Fibroblast of lung (primary cell): ENCODE measurements around the gene TACSTD2. TPM values are rescaled to one million over a fixed set of nuclear protein-coding genes. Genes with fewer than 3 reads are reported as not detected.

Source experiments
- DNase-seq, 2 donors: peaks; one replicate each; pipeline versions ENCODE4 v3.0.0 to v3.0.0-alpha.2; 2010; ENCODE audit warnings: low read depth in 2 of 2
- H2AFZ ChIP-seq: 2 replicates; pipeline ENCODE4 v1.5.1; 2012; ENCODE audit warnings: low read length, control low read depth, inconsistent platforms
- H3K27ac ChIP-seq: 2 replicates; pipeline ENCODE4 v1.5.1; 2011; ENCODE audit warnings: low read length, control low read depth; ENCODE audit not compliant: insufficient read depth
- H3K27me3 ChIP-seq: 2 replicates; pipeline ENCODE4 v1.5.1; 2011; ENCODE audit warnings: mild to moderate bottlenecking, low read length; ENCODE audit not compliant: control insufficient read depth, insufficient read depth
- H3K36me3 ChIP-seq: 2 replicates; pipeline ENCODE4 v1.5.1; 2011; ENCODE audit warnings: low read length; ENCODE audit not compliant: control insufficient read depth, insufficient read depth
- H3K4me1 ChIP-seq: 2 replicates; pipeline ENCODE4 v1.5.1; 2011; ENCODE audit warnings: low read length; ENCODE audit not compliant: control insufficient read depth, insufficient read depth; ENCODE audit errors: extremely low read depth
- H3K4me2 ChIP-seq: 2 replicates; pipeline ENCODE4 v1.5.1; 2011; ENCODE audit warnings: low read length, control low read depth; ENCODE audit not compliant: insufficient read depth; ENCODE audit errors: extremely low read depth
- H3K4me3 ChIP-seq, 4 experiments: fragments of 200-600 bp in 1 of 4; sonication (generic) in 1 of 4; replicated peaks in 1 of 4; 2 replicates each; pipeline ENCODE4 v1.5.1; 2011 to 2016; ENCODE audit warnings: low read length in 4 of 4, low read depth in 3 of 4, mild to moderate bottlenecking in 3 of 4, control low read depth in 2 of 4, inconsistent platforms in 1 of 4, mixed read lengths in 1 of 4; ENCODE audit not compliant: insufficient read depth in 1 of 4; ENCODE audit errors: control extremely low read depth in 1 of 4
- H3K79me2 ChIP-seq: 2 replicates; pipeline ENCODE4 v1.5.1; 2012; ENCODE audit warnings: mild to moderate bottlenecking, low read length, inconsistent platforms; ENCODE audit not compliant: control insufficient read depth, insufficient read depth
- H3K9ac ChIP-seq: 2 replicates; pipeline ENCODE4 v1.5.1; 2011; ENCODE audit warnings: mild to moderate bottlenecking, low read length, control low read depth; ENCODE audit not compliant: insufficient read depth
- H3K9me3 ChIP-seq: 2 replicates; pipeline ENCODE4 v1.5.1; 2012; ENCODE audit warnings: low read depth, low read length; ENCODE audit not compliant: control insufficient read depth, insufficient read depth
- H4K20me1 ChIP-seq: 2 replicates; pipeline ENCODE4 v1.5.1; 2011; ENCODE audit warnings: low read length; ENCODE audit not compliant: control insufficient read depth, insufficient read depth; ENCODE audit errors: extremely low read depth
- EZH2 ChIP-seq: IDR thresholded peaks from 2 replicates; pipeline ENCODE4 v1.5.1; 2012; ENCODE audit warnings: low read length, control low read depth, mild to moderate bottlenecking; ENCODE audit errors: missing control alignments
- polyA plus RNA-seq, 2 donors: library from polyadenylated mRNA; depleted of rRNA in 1 of 2; stranded (reverse) in 1 of 2; unstranded in 1 of 2; fragments of >200 nt; gene quantifications; 2 replicates each; pipeline ENCODE4 v1.2.1, GENCODE V29; 2011 to 2012; ENCODE audit warnings: missing spikeins in 1 of 2
- total RNA-seq: library from RNA; depleted of rRNA; stranded (reverse); fragments of >200 nt; gene quantifications from 2 replicates; pipeline ENCODE4 v1.2.1, GENCODE V29; 2014
- TF ChIP-seq, protein P1 (sequence below), 2 donors: IDR thresholded peaks in 1 of 2; conservative IDR thresholded peaks in 1 of 2; 1 replicate in 1 of 2; 2 replicates in 1 of 2; pipeline ENCODE4 v1.5.1; 2011 to 2012; ENCODE audit warnings: low read length in 2 of 2, control low read depth in 1 of 2, inconsistent platforms in 1 of 2, low read depth in 1 of 2, mild to moderate bottlenecking in 1 of 2

Gene TACSTD2
- total and polyA plus RNA-seq, 2 donors (not counting 1 experiment from before 2014, with no cell fraction given): 0.17 to 0.22 TPM

DNA sequence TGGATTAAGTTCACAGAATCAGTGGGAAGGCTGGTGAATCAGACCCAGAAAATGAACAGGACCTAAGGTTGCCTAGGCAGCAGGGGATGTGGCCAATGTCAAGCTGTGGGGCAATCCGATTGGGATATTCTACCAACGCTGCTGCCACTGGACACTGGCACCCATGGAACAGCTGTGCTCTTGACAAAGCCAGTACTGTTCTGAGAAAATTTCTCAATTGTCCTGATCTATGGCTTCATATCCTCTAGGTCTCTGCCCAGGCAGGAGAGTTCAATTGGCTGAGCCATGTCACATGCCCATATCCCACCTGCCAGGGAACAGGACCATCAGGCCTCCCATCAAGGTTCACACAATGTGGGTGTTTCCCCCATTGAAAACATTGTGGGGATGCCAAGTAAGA, 6.2 kb downstream of the TACSTD2 start:
- H3K79me2 ChIP-seq: no peaks in the 10 kb centered on the region
- no peak for DNase-seq
- peaks cover 13% of the 10 kb centered on the region for H3K27me3 ChIP-seq
- H3K9ac ChIP-seq: no peak overlapping the region
- no peak overlapping the region for H3K4me3 ChIP-seq
- no peaks in the 10 kb centered on the region for H3K9me3 ChIP-seq
- TF ChIP-seq, protein P1, sequence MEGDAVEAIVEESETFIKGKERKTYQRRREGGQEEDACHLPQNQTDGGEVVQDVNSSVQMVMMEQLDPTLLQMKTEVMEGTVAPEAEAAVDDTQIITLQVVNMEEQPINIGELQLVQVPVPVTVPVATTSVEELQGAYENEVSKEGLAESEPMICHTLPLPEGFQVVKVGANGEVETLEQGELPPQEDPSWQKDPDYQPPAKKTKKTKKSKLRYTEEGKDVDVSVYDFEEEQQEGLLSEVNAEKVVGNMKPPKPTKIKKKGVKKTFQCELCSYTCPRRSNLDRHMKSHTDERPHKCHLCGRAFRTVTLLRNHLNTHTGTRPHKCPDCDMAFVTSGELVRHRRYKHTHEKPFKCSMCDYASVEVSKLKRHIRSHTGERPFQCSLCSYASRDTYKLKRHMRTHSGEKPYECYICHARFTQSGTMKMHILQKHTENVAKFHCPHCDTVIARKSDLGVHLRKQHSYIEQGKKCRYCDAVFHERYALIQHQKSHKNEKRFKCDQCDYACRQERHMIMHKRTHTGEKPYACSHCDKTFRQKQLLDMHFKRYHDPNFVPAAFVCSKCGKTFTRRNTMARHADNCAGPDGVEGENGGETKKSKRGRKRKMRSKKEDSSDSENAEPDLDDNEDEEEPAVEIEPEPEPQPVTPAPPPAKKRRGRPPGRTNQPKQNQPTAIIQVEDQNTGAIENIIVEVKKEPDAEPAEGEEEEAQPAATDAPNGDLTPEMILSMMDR (conservative IDR thresholded peaks at IDR 0.05 in 1 of 2, IDR thresholded peaks at IDR 0.05 in 1 of 2; ENCODE audit: low read depth in 1 of 2, low read length in 2 of 2): no peak
- TF ChIP-seq EZH2: no peak
- no peaks in the 10 kb centered on the region for H3K4me1 ChIP-seq
- H3K36me3 ChIP-seq: no peaks in the 10 kb centered on the region
- no peaks in the 10 kb centered on the region for H4K20me1 ChIP-seq
- H3K4me2 ChIP-seq: no peak overlapping the region
- no peak overlapping the region for H3K27ac ChIP-seq
- H2AFZ ChIP-seq: no peak overlapping the region

DNA sequence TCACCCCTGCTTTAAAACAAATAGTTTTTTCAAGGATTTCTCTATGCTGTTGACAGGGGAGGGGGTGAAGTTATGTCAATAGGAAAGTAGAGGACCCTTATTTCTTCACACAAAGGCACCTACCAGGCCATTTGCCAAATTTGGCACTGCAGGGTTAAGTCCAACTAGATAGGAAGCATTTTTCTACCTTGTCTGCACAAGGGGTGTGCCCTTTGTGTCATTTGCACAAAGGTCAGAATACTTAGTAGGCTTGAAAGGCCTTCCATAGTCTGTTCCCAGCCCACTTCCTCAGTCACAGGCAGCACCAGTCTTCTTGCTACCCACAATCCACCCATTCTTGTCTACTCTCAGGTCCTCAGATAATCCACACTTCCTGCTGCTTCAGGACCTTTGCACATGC, 7.0 kb downstream of the TACSTD2 start:
- no peaks in the 10 kb centered on the region for H4K20me1 ChIP-seq
- H3K9me3 ChIP-seq: no peaks in the 10 kb centered on the region
- TF ChIP-seq, protein P1 (conservative IDR thresholded peaks at IDR 0.05 in 1 of 2, IDR thresholded peaks at IDR 0.05 in 1 of 2; ENCODE audit: low read depth in 1 of 2, low read length in 2 of 2): no peak
- no peak for TF ChIP-seq EZH2
- H3K4me1 ChIP-seq: no peaks in the 10 kb centered on the region
- H3K4me3 ChIP-seq: no peak overlapping the region
- no peak overlapping the region for H3K4me2 ChIP-seq
- no peaks in the 10 kb centered on the region for H3K79me2 ChIP-seq
- no peak overlapping the region for H2AFZ ChIP-seq
- H3K27me3 ChIP-seq: peaks cover 10% of the 10 kb centered on the region
- H3K36me3 ChIP-seq: no peaks in the 10 kb centered on the region
- no peak for DNase-seq
- H3K9ac ChIP-seq: no peak overlapping the region
- H3K27ac ChIP-seq: no peak overlapping the region

DNA sequence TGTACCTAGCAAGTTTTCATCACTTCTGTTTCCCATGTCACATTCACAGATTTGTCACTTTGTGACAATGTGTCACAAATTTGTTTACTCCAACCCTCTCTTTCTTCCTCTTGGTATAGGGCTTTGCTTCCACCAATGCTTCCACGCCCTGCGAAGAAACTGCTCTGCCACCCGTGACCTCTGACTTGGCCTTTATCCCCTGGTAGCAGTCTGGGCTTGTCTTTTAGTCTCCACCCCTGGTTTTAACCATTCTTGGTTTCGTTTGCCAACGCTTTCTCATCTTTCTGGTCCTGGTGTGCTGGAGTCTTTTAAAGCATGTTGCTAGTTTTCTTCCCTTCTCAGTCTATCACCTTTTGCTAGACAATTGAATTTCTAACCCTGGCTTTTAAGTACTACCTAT, 8.1 kb downstream of the TACSTD2 start:
- H3K9ac ChIP-seq: no peak overlapping the region
- no peak for DNase-seq
- H4K20me1 ChIP-seq: no peaks in the 10 kb centered on the region
- H3K9me3 ChIP-seq: no peaks in the 10 kb centered on the region
- no peak overlapping the region for H2AFZ ChIP-seq
- no peaks in the 10 kb centered on the region for H3K4me1 ChIP-seq
- peaks cover 8% of the 10 kb centered on the region for H3K27me3 ChIP-seq
- TF ChIP-seq, protein P1 (conservative IDR thresholded peaks at IDR 0.05 in 1 of 2, IDR thresholded peaks at IDR 0.05 in 1 of 2; ENCODE audit: low read depth in 1 of 2, low read length in 2 of 2): no peak
- no peak for TF ChIP-seq EZH2
- H3K4me2 ChIP-seq: no peak overlapping the region
- no peaks in the 10 kb centered on the region for H3K36me3 ChIP-seq
- H3K4me3 ChIP-seq: no peak overlapping the region
- no peaks in the 10 kb centered on the region for H3K79me2 ChIP-seq
- H3K27ac ChIP-seq: no peak overlapping the region
